COLO829 (cell line): ENCODE data around the gene ARHGEF28.
A peak's percentile ranks its signal among the peaks of the same experiment; 100 is the strongest.

ENCODE experiments used
- DNase-seq: peaks from one replicate; pipeline ENCODE4 v3.0.0; 2012; ENCODE audit warnings: low spot score

The ARHGEF28 gene

GRCh38 chr5:73857446-73857845 lies 231.4 kb downstream of the ARHGEF28 start:
- no peak for DNase-seq

GRCh38 chr5:73858054-73858453 lies 232.1 kb downstream of the ARHGEF28 start:
- DNase-seq, result no peak

DNA sequence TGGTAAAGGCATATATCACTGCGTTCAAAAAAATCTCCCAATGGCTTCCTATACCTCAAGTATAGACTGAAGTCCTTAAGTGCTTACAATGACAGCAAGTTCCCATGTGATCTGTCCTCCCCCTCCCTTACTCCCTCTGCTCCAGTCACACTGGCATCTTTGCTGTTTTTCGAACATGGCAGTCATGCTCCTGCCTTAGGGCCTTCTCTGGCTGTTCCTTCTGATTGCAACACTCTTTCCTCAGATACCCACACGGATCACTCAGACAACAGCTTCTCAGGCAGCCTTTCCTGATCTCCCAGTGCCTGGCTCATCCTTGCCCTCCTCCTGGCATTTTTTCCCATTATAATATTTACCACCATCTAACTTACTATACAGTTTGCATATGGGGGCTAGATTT lies 232.8 kb downstream of the ARHGEF28 start:
- DNase-seq, result no peak

DNA sequence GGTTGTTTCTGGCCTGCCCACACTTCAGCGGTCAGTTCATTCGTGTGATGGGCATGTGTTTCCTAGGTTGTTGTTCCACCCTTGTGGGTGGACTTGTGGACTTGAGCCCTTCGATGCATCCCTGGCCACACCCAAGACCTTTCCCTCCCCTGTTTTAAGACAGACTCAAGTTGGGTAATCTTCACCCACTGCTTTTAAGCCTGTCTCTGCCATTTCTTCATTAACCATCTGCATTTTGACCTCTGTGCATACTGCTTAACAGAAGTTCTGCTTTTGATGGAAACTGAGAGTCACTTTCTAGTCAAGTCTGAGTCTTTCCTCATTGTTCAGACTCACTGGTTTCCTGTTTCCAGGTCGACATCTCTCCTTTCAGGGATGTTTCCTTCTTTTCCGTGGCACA lies 233.7 kb downstream of the ARHGEF28 start:
- no peak for DNase-seq

GRCh38 chr5:73861313-73861988 lies 235.5 kb downstream of the ARHGEF28 start:
- no peak for DNase-seq

GRCh38 chr5:73862796-73863195 lies 236.8 kb downstream of the ARHGEF28 start:
- no peak for DNase-seq

DNA sequence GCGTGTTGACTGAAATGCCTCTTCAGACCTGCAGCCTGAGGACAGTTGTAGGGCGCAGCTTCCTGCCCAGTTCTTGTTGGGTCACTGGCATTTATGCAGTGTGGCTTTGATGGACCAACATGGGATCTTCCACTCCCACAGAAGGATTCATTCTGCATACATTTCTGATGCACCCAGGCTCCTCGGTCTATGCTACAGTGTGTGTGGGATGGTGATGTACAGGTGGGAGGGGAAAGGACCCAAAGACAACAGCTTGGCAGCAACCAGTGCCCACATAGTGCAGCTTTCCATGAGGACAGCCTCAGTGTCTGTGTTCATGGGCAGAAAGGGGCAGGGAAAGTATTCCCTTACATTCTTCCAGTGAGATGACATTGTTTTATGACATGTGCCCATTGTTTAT lies 237.9 kb downstream of the ARHGEF28 start:
- DNase-seq, result no peak

- no peak for DNase-seq
Observed at GRCh38 chr5:73865315-73865714, 239.3 kb downstream of the ARHGEF28 start.

GRCh38 chr5:73867345-73868335 lies 241.6 kb downstream of the ARHGEF28 start:
- peak; percentile 3 for DNase-seq

- no peak for DNase-seq
Observed at GRCh38 chr5:73883646-73884045, 257.6 kb downstream of the ARHGEF28 start.

DNA sequence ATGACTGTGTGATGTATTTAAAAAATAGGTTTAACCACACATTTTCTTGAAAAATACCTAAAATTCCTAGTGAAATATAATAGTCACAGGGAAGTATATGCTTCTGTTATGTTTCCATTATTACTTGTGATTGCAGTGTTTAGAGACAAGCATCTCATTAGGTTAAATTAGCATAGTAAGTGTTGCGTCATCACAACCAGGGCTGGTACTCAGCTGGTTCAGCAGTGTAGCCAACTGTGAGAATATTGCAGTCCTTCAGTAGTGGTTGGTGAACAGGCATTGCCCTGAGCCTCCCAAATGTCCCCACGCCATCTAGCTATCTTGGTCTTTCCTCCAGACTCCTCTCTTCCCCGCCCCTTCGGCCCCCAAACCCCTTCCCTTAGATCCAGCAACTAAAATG lies 261.7 kb downstream of the ARHGEF28 start:
- DNase-seq, result no peak

- no peak for DNase-seq
Observed at GRCh38 chr5:73890569-73890968, 264.6 kb downstream of the ARHGEF28 start.

- DNase-seq, result no peak
Observed at GRCh38 chr5:73892218-73892617, 266.2 kb downstream of the ARHGEF28 start.

- no peak for DNase-seq
Observed at GRCh38 chr5:73892806-73893205, 266.8 kb downstream of the ARHGEF28 start.

- DNase-seq, result no peak
Observed at GRCh38 chr5:73893813-73894212, 267.8 kb downstream of the ARHGEF28 start.

GRCh38 chr5:73894860-73895259 lies 268.9 kb downstream of the ARHGEF28 start:
- no peak for DNase-seq

DNA sequence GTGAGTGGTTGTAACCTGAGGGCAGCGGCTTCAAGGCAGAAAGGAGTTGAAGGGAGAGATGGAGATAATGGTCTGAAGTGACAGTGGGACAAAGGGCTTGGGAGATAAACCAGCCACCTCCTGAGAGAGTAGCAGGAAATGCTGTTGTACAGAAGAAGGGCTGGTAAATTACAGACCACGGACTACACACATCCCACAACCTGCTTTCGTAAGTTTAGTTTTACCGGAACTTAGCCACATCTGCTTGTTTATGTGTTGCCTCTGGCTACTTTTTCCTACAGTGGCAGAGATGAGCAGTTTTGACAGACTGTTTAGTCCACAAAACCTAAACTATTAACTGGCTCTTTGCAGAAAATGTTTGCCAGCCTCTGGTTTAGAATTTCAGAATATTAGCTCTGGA lies 269.5 kb downstream of the ARHGEF28 start:
- no peak for DNase-seq

DNA sequence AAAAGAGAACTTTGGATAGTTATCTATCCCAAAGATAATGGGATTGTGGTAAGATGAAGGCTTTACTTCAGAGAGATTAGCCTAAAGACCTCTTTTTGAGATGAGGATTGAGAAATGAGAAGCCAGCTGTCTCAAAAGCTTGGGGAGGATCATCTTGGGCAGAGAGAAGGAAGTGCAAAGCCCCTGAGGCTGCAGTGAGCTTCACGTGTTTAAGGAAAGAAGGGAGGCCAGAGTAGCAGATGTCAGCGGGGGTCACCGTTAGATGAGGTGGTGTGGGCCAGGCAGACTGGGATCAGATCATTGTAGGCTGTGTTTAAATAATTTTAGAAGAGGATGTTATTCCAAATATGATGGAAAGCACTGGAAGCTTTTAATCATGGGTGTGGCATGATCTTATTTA lies 270.1 kb downstream of the ARHGEF28 start:
- DNase-seq, result no peak

DNA sequence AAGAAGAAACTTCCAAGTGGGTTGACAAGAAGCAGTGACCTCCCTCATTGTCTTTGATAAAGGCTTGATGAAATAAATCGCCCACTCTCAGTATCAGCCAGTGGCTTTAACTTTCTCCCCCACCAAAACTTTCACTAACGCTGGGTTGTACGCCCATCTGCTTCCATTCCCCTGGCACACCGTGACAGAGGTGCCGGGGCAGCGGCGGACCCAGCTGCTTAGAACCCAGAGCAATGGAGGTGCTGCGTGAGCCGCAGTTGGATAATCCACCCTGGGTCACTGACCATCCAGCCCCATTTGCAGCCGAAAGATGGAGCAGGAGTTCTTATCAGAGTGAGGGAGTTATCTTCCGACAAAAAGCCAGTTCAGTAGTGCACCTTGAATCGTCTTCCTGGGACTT lies 270.7 kb downstream of the ARHGEF28 start:
- no peak for DNase-seq

- DNase-seq, result no peak
Observed at GRCh38 chr5:73897893-73898292, 271.9 kb downstream of the ARHGEF28 start.

DNA sequence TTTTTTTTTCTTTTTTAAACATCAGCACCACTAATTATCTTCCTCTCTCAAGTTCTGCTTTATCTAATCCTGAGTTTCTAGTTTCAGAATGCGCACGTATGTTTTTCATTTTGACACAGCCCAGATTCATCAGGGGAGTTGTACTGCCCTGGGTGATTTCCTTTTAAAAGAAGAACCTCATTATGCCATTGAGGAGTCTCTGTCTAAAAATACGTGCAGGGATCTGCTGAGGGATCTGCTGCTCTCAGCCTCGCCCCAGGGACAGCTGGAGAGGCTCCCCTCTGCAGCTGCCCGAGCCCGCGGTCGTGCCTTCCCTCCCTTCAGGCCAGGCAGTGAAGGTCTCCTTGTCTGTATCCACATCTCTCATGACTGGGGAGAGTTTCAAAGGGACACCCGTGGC lies 273.1 kb downstream of the ARHGEF28 start:
- DNase-seq, result peak; percentile 4

DNA sequence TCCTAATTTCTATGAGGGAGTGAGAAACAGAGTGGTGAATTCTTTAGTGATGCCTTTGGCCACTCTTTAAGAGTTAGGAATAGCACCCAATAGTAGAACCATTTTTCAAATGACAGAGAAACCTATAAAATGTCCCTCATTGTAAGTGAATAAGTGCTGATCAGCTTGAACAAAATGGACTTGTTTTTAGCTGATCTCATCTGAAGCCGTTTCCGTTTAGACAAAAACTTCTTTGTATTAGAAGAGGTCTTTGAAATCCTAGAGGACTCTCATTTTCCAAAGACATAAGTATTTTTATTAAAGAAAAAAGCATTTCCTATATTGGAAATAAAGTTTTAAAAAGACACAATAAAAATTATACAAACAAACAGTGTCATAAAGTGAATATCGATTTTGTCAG lies 273.9 kb downstream of the ARHGEF28 start:
- DNase-seq, result peak; percentile 53

- no peak for DNase-seq
Observed at GRCh38 chr5:73900566-73900965, 274.6 kb downstream of the ARHGEF28 start.
